ENCODE results near the gene PLAU.

PLAU gene

GRCh38 chr10:73910764-73911552 is at the start of gene PLAU:
PLAU (plus strand) TSS chr10:73911132; CDS start chr10:73911556, 424 bp downstream.
- Histone ChIP-seq H3K9ac (ENCODE audit: low read length) (no peak within 1 kb of the TSS), H3K9me3 (replicated peaks; ENCODE audit: insufficient read depth, low read length) (no peaks in the 10 kb centered on the region), H3K27me3 (replicated peaks; ENCODE audit: insufficient read depth, low read length) (peaks cover 52% of the 10 kb centered on the region), H3K4me2 (ENCODE audit: low read depth, low read length) (peak within 1 kb of the TSS; percentile 82), H3K79me2 (ENCODE audit: low read length) (no peaks in the 10 kb centered on the region), H3K36me3 (replicated peaks; ENCODE audit: insufficient read depth, low read length) (no peaks in the 10 kb centered on the region), H4K20me1 (ENCODE audit: insufficient read depth, low read length) (no peaks in the 10 kb centered on the region), H2AFZ (ENCODE audit: low read length) (peak within 1 kb of the TSS; percentile 63), H3K4me1 (ENCODE audit: low read length) (0 out of 2 replicates have a peak, but pooled peaks cover 7% of the 10 kb centered on the region), H3K9me2 (replicated peaks; ENCODE audit: insufficient read depth, low read length) (no peaks in the 10 kb centered on the region), H3K4me3 (ENCODE audit: low read length) (peak within 1 kb of the TSS; percentile 57), H3K27ac (ENCODE audit: low read length) (no peak within 1 kb of the TSS), H3F3A (ENCODE audit: insufficient read depth, low read length) (no peaks in the 10 kb centered on the region)
- TF ChIP-seq EZH2phosphoT487 (IDR thresholded peaks at IDR 0.05; ENCODE audit: low read length) (no peak), EZH2 (optimal IDR thresholded peaks at IDR 0.05; ENCODE audit: low read depth, low read length) (no peak), CTCF (IDR thresholded peaks at IDR 0.05; ENCODE audit: low read length) (no peak)
- DNase-seq = no peak

- no peaks in the 10 kb centered on the region for H3K36me3 ChIP-seq (replicated peaks; ENCODE audit: insufficient read depth, low read length)
Observed at GRCh38 chr10:73862011-73862410, 48.9 kb upstream of the PLAU start.

GRCh38 chr10:73863039-73863817 is 47.7 kb upstream of the PLAU start:
- no peaks in the 10 kb centered on the region for H4K20me1 ChIP-seq (ENCODE audit: insufficient read depth, low read length)
- no peak overlapping the region for H2AFZ ChIP-seq (ENCODE audit: low read length)
- no peak overlapping the region for H3K4me3 ChIP-seq (ENCODE audit: low read length)
- peaks cover 21% of the 10 kb centered on the region for H3K4me1 ChIP-seq (ENCODE audit: low read length)
- peaks cover 13% of the 10 kb centered on the region; the same call in 1 of the 2 replicates for H3F3A ChIP-seq (ENCODE audit: insufficient read depth, low read length)
- peaks cover 24% of the 10 kb centered on the region for H3K79me2 ChIP-seq (ENCODE audit: low read length)
- no peaks in the 10 kb centered on the region for H3K9me2 ChIP-seq (replicated peaks; ENCODE audit: insufficient read depth, low read length)
- no peak overlapping the region for H3K9ac ChIP-seq (ENCODE audit: low read length)
- no peaks in the 10 kb centered on the region for H3K36me3 ChIP-seq (replicated peaks; ENCODE audit: insufficient read depth, low read length)
- no peak overlapping the region for H3K4me2 ChIP-seq (ENCODE audit: low read depth, low read length)
- DNase-seq = no peak
- no peak overlapping the region for H3K27ac ChIP-seq (ENCODE audit: low read length)
- H3K27me3 ChIP-seq (replicated peaks; ENCODE audit: insufficient read depth, low read length) = no peaks in the 10 kb centered on the region
- no peak for TF ChIP-seq CTCF (IDR thresholded peaks at IDR 0.05; ENCODE audit: low read length)
- no peak for TF ChIP-seq EZH2 (optimal IDR thresholded peaks at IDR 0.05; ENCODE audit: low read depth, low read length)
- no peak for TF ChIP-seq EZH2phosphoT487 (IDR thresholded peaks at IDR 0.05; ENCODE audit: low read length)
- no peaks in the 10 kb centered on the region for H3K9me3 ChIP-seq (replicated peaks; ENCODE audit: insufficient read depth, low read length)

More at GRCh38 chr10:73862011-73862410, 48.9 kb upstream of the PLAU start:
- no peak overlapping the region for H3K4me3 ChIP-seq (ENCODE audit: low read length)
- H3K27ac ChIP-seq (ENCODE audit: low read length) = no peak overlapping the region
- H2AFZ ChIP-seq (ENCODE audit: low read length) = no peak overlapping the region
- no peak overlapping the region for H3K4me2 ChIP-seq (ENCODE audit: low read depth, low read length)
- TF ChIP-seq CTCF (IDR thresholded peaks at IDR 0.05; ENCODE audit: low read length) = no peak
- no peak for TF ChIP-seq EZH2 (optimal IDR thresholded peaks at IDR 0.05; ENCODE audit: low read depth, low read length)
- TF ChIP-seq EZH2phosphoT487 (IDR thresholded peaks at IDR 0.05; ENCODE audit: low read length) = no peak
- H4K20me1 ChIP-seq (ENCODE audit: insufficient read depth, low read length) = no peaks in the 10 kb centered on the region
- H3K9me3 ChIP-seq (replicated peaks; ENCODE audit: insufficient read depth, low read length) = no peaks in the 10 kb centered on the region
- DNase-seq = no peak
- H3K9ac ChIP-seq (ENCODE audit: low read length) = no peak overlapping the region
- H3F3A ChIP-seq (ENCODE audit: insufficient read depth, low read length) = peaks cover 13% of the 10 kb centered on the region; the same call in 1 of the 2 replicates
- H3K27me3 ChIP-seq (replicated peaks; ENCODE audit: insufficient read depth, low read length) = no peaks in the 10 kb centered on the region
- H3K9me2 ChIP-seq (replicated peaks; ENCODE audit: insufficient read depth, low read length) = no peaks in the 10 kb centered on the region
- peaks cover 20% of the 10 kb centered on the region for H3K4me1 ChIP-seq (ENCODE audit: low read length)
- H3K79me2 ChIP-seq (ENCODE audit: low read length) = peaks cover 20% of the 10 kb centered on the region

Data from MM.1S (cell line).